Stimulated activated CD4-positive, alpha-beta T cell treated with anti-CD3 and anti-CD28 coated beads, TNF-alpha, amount 100 ng/mL, for 48 hours (primary cell): ENCODE measurements around the gene WDR27.

ENCODE experiments used
- DNase-seq, 3 donors: peaks; one replicate each; pipeline ENCODE4 v3.0.0-alpha.2; 2020; ENCODE audit warnings: low read depth in 3 of 3

WDR27 gene

DNA sequence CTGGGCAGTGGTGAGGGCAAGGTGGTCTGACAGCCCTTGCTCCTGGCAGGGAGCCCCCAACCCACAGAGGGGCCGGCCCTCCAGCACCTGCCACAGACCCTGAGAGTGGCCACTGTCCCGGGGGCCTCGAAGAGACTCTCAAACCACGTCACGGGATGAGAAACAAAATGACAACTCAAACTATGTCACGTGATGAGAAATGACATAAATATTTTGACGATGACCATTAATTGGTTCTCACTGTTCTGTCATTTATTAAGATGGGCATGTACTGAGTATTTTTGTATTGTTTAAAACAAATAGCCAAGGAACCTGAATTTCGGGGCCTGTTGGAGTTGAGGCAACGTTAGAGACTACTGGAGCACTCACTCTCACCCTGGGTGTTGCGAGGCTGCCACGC is 135.5 kb downstream of the WDR27 start:
- DNase-seq: no peak

GRCh38 chr6:169564453-169565240 is 137.2 kb downstream of the WDR27 start:
- DNase-seq: no peak

DNA sequence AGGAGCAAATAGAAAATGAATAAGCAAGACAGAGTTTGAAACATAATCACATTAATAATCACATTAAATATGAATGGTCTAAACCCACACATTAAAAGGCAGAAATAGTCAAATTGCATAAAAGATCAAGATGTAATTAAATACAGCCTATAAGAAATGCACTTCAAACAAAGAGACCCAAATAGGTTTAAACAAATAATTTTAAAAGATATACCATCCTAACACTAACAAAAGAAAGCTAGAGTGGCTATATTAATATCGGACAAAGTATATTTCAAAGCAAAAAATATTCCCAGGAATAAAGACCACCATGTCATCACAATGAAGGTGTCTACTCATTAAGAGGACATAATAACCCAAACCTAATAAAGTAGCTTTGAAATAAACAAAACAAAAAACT is 140.2 kb downstream of the WDR27 start:
- DNase-seq: no peak

- DNase-seq: no peak
Observed at GRCh38 chr6:169559592-169559991, 142.2 kb downstream of the WDR27 start.

DNA sequence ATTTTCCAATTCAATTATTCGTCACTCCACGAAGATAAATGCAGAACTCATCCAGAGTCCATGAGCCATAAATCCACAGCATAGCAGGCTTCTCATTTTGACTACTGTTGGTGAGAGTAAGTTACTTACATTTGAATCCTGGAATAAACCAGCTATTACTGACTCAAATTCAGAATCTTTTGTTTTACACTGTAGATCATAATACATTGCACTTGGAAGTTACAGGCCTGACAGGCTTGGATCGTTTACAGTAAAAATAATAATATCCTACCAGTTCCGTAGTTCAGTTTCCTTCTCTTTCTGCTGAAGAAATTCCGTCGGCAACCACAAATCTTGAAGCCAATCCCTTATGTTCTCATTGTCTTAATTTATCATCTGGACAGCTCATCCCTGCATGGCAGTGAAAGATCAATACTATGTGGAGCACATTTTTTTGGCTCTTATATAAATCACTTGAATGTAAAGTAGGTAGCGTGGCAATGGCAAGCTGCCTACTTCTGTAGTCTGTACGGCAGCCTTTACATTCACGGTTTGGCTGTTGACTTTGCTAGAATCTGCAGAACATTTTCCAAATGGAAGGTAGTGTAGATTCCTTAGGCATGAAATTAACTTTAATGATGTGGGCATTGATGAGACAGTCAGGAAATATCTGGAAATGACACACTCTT is 142.9 kb downstream of the WDR27 start:
- DNase-seq: no peak

- DNase-seq: no peak
Observed at GRCh38 chr6:169558378-169558773, 143.5 kb downstream of the WDR27 start.

DNA sequence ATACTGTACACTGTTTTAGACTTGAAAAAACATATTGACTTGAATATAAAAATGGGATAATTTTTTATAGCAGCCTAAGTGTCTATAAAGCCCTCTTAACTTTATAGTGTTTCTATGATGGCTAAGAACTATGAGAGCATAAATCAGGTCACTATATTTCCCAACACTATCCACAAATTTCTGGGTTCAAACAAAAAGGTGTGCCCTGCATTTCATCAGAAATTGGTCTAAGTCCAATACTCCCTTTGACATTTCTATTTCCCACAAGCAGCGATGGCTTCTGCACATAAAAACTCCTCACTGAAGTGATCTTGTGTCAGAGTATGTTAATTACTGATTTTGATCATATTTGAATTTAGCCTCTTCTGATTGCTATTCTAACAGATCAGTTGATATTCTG is 143.9 kb downstream of the WDR27 start:
- DNase-seq: no peak

DNA sequence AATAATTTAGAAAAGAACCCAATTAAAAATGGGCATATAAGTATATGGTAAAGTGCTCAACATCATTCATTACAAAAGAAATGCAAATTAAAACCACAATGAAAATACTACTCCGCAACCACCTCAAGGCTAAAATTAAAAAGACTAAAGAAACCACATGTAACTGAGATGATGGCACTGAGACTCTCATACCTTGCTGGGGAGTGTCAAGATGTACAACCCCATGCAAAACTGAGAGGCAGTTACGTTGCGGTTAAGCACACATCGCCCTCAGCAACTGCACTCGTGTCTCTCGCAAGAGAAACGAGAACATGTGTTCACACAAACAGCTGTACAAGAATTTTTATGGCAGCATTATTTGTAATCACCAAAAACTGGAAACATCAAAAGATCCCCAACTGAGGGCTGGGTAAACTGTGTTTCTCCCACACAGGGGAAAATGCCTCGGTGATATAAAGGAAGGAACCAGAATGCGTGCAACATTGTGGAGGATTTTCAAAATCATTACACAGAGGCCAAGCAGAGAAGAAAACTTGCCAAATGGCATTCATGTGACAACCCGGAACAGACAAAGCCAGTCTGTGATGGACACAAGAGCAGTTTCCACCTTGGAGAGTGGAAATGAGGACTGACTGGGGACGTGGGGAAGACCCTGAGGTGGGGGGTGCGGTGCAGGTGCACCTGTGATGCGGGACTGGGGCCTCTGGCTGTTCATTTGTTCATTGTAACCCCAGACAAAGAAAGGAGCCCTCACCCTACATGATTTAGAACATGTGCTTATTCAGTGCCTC is 144.9 kb downstream of the WDR27 start:
- peak in 2 of 3 donors; percentile 5 to 31 for DNase-seq

GRCh38 chr6:169555971-169556617 is 145.7 kb downstream of the WDR27 start:
- DNase-seq: no peak

- no peak for DNase-seq
Observed at GRCh38 chr6:169545982-169546381, 155.8 kb downstream of the WDR27 start.

- no peak for DNase-seq
Observed at GRCh38 chr6:169543704-169544103, 158.1 kb downstream of the WDR27 start.

GRCh38 chr6:169542491-169542890 is 159.3 kb downstream of the WDR27 start:
- no peak for DNase-seq

DNA sequence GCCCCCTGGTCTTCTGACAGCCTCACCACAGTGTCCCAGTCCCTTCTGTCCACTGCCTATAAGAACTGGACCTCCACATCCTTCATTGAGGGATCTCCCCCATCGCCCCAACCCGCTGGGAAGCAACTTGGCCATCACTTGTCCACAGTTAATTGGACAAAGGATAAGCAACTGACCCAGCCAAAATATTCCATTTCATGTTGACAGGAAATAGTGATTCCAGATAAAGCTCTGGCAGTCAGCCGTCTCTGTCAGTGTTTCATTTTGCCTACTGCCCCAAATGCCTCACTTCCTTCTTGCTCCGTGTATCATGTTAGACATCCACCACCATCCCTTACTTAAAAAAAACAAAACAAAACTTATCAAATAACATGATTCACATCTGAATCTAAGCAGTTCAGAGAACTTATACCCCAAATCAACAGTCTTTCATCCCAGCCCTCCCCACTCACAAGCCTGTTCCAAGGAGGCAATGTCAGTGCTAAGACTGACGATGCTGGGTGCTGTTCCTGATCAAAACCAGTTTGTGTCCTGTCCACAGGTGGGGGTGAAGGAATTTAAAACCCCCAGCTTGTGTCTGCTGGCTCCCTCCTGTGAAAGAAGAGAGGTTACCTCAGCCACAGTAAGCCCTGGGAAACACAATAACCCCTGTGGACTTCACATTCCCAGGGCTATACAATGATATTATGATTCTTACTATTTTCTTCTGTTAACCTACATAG is 162.5 kb downstream of the WDR27 start:
- DNase-seq: no peak

DNA sequence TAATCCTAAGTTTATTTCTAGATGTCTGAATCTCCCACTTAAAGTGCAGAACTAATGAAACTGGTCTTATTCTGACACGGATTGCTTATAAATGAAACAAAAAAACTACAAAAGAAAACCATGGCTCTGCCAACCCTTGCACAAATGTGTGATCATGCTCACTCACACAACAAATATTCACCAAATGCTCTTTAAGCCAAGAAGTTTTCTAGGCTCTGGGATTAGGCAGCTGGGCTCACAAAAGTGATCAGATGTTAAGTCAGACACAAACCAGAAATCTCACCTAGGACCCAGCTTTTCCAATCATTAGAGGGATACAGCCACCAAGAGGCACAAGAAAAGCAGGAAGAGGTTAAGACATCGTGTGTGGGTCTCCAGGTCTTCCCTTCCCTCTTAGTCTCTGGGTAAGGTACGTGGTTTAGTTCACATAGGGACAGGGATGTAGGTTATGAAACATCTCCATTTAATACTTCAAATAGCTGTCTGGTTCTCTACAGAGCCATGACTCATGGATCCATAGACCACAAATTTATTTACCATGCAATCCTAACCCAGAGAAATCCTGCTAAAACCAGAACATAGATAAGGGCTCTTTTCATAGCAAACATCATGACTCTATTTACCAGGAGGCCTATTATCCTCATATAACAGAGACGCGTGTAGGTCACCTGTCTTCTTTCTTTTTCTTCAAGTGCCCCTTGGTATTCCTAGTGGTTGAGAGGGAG is 165.2 kb downstream of the WDR27 start:
- no peak for DNase-seq

DNA sequence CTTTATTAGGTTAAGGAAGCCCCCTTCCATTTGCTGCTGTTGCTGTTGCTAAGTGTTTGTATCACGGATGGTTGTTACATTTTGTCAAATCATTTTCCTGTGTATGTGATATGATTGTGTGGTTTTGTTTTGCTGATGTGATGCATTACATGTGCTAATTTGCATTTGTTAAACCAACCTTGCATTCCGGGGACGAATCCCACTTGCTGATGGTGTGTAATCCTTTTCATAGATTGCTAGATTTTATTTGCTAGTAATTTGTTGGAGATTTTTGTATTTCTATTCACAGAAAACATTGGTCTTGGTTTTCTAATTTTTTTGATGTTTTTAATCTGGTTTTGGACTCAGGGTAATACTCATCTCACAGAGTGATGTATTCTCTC is 167.8 kb downstream of the WDR27 start:
- no peak for DNase-seq

DNA sequence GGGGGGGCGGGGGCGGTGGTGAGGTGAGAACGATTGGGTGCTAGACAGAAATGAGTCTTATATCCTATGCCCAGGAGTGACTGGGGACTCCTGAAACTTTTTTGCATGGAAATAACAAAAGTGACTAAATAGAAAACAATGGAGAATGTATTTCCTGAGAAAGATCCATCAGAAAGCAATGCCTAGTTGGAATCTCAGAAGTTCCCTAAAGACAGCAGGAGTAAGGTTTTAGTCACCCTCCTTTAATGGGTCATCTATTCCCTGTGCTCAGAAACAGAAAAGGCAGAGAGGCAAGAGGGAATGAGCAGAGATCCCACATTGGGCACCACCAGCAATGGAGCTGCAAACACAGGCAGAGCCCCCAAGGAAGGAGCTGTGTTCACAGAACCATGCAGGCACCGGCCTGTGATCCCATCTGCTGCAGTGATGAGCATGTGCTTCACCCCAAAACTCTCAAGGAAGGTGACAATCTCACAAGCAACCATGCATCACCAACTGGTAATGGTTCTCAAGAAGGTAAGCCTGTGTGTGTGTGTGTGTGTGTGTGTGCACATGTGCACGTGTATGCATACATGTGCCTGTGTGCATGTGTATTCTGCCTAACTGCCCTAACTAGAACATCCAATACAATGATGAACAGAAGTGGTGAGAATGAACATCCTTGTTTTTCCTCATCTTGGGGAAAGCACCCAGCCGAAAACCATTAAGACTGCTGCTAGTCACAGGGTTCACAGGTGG is 168.4 kb downstream of the WDR27 start:
- no peak for DNase-seq

DNA sequence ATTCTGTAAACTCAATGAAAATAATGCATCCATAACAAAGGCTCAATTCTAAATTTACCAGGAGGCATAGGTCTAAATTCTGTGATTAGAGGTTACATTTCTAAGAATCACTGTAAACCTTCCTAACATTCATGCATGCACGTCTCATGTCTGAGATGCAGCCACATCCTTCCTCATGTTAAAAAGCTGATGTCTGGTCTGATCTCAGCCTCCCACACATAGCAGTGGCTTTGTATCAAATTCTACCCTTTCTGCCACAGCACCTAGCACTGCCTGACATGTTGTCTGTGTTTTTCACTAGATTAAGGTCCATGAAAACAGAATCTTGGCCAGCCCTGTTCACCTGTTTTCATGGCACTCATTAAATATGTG is 171.1 kb downstream of the WDR27 start:
- DNase-seq: no peak

- DNase-seq: peak in 2 of 3 donors; percentile 2 to 8
Observed at GRCh38 chr6:169529931-169530751, 171.7 kb downstream of the WDR27 start.

DNA sequence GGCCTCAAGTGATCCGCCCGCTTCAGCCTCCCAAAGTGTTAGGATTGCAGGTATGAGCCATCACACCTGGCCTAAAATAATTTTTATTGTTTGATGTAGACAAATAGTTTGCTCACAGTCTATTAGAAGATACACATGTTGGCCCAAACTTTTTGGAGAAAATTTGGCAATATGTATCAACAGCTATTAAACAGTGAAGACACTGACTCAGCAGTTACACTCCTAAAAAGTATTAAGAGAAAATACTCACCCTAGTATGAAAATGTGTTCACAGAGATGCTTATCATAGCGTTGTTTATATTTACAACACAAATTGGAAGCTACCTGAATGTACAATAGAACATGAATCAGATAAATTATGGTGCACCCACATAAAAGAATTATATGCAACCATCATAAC is 173.1 kb downstream of the WDR27 start:
- no peak for DNase-seq
